Esophagus (tissue), 2 donors: ENCODE measurements around the gene PIGR. TPM values are rescaled to one million over a fixed set of nuclear protein-coding genes. Genes with fewer than 3 reads are reported as not detected.
"Not testable (repeated sequence)": the region's sequence is repeated elsewhere in the genome, so short reads cannot be mapped to it uniquely, and the experiment has no call there.

Experiments used
- H3K27ac ChIP-seq, 2 donors: one replicate each; pipeline ENCODE4 v1.5.1; 2013; ENCODE audit warnings: low read depth in 2 of 2, mild to moderate bottlenecking in 2 of 2, inconsistent platforms in 1 of 2, low read length in 1 of 2, moderate library complexity in 1 of 2
- H3K27me3 ChIP-seq, 2 donors: one replicate each; pipeline ENCODE4 v1.6.1; 2013; ENCODE audit warnings: low read length in 2 of 2, control low read depth in 1 of 2, mild to moderate bottlenecking in 1 of 2; ENCODE audit not compliant: insufficient read depth in 2 of 2, control insufficient read depth in 1 of 2
- H3K36me3 ChIP-seq, 2 donors: one replicate each; pipeline ENCODE4 v1.6.1; 2013; ENCODE audit warnings: low read length in 1 of 2; ENCODE audit not compliant: control insufficient read depth in 2 of 2, insufficient read depth in 2 of 2
- H3K4me1 ChIP-seq, 2 donors: one replicate each; pipeline ENCODE4 v1.6.1; 2013; ENCODE audit warnings: low read length in 1 of 2; ENCODE audit not compliant: control insufficient read depth in 2 of 2, insufficient read depth in 2 of 2
- H3K4me3 ChIP-seq, 2 donors: one replicate each; pipeline ENCODE4 v1.5.1; 2013; ENCODE audit warnings: low read length in 2 of 2, mild to moderate bottlenecking in 2 of 2, low read depth in 1 of 2, moderate library complexity in 1 of 2
- H3K9me3 ChIP-seq, 2 donors: one replicate each; pipeline ENCODE4 v1.6.1; 2013; ENCODE audit warnings: mild to moderate bottlenecking in 2 of 2, low read depth in 1 of 2, low read length in 1 of 2, moderate library complexity in 1 of 2; ENCODE audit not compliant: control insufficient read depth in 2 of 2, insufficient read depth in 1 of 2
- WGBS, 2 donors: extraction: QIAGEN DNeasy Blood & Tissue Kit; methylation state at CpG; one replicate each; pipeline ENCODE4 v1.1.7; 2013; 5-methylcytosine and 5-hydroxymethylcytosine counted together
- polyA plus RNA-seq, 2 donors: library from polyadenylated mRNA; stranded (reverse); fragments of 200-250 nt; gene quantifications; one replicate each; pipeline ENCODE4 v1.2.3, GENCODE V29; 2013
- donor health status: healthy with polysubstance abuse.
- donor health status: Bipolar disorder and iron deficiency.

PIGR gene
- polyA plus RNA-seq, 2 donors = 0.24 to 1.2 TPM

- H3K27me3 ChIP-seq = no peaks in the 10 kb centered on the region
- no peaks in the 10 kb centered on the region for H3K9me3 ChIP-seq
- H3K36me3 ChIP-seq = no peaks in the 10 kb centered on the region
- 79 to 85% methylated on average over 2 of the region's 2 CpGs for WGBS, 2 donors
- peaks cover 0 to 10% of the 10 kb centered on the region in 2 donors for H3K4me1 ChIP-seq
- H3K4me3 ChIP-seq = no peak overlapping the region
- peak overlapping the region in 1 of 2 donors; percentile 33 for H3K27ac ChIP-seq
Measured at GRCh38 chr1:206926286-206926685, 20.0 kb downstream of the PIGR start.

- H3K9me3 ChIP-seq = no peaks in the 10 kb centered on the region
- peak overlapping the region in 1 of 2 donors; percentile 1 for H3K27ac ChIP-seq
- WGBS, 2 donors = 72 to 77% methylated on average over 11 of the region's 11 CpGs
Measured at GRCh38 chr1:206925106-206925736, 21.0 kb downstream of the PIGR start.

GRCh38 chr1:206924592-206925105 lies 21.6 kb downstream of the PIGR start:
- no peaks in the 10 kb centered on the region for H3K27me3 ChIP-seq
- H3K4me3 ChIP-seq = no peak overlapping the region
- no peaks in the 10 kb centered on the region for H3K36me3 ChIP-seq
- peaks cover 0 to 10% of the 10 kb centered on the region in 2 donors for H3K4me1 ChIP-seq
- peak overlapping the region in 1 of 2 donors; percentile 1 for H3K27ac ChIP-seq
- WGBS, 2 donors = 74 to 83% methylated on average over 8 of the region's 8 CpGs
- no peaks in the 10 kb centered on the region for H3K9me3 ChIP-seq

More at GRCh38 chr1:206925106-206925736, 21.0 kb downstream of the PIGR start:
- Histone ChIP-seq H3K27me3 (no peaks in the 10 kb centered on the region), H3K4me1 (peaks cover 0 to 10% of the 10 kb centered on the region in 2 donors), H3K36me3 (no peaks in the 10 kb centered on the region), H3K4me3 (no peak overlapping the region)

GRCh38 chr1:206923961-206924557 lies 22.2 kb downstream of the PIGR start:
- not testable (repeated sequence) for H3K27me3 ChIP-seq, H3K9me3 ChIP-seq, H3K4me3 ChIP-seq, H3K36me3 ChIP-seq, H3K27ac ChIP-seq
- H3K4me1 ChIP-seq = peaks cover 0 to 10% of the 10 kb centered on the region in 2 donors
- 96 to 98% methylated on average over 4 of the region's 4 CpGs for WGBS, 2 donors

GRCh38 chr1:206923009-206923960 lies 23.0 kb downstream of the PIGR start:
- Histone ChIP-seq H3K4me3 (no peak overlapping the region), H3K9me3 (no peaks in the 10 kb centered on the region), H3K36me3 (no peaks in the 10 kb centered on the region), H3K4me1 (peaks cover 0 to 10% of the 10 kb centered on the region in 2 donors), H3K27ac (peak overlapping the region in 1 of 2 donors; percentile 57), H3K27me3 (no peaks in the 10 kb centered on the region)
- WGBS, 2 donors = 63 to 64% methylated on average over 12 of the region's 12 CpGs

- H3K36me3 ChIP-seq = no peaks in the 10 kb centered on the region
- peaks cover 0 to 10% of the 10 kb centered on the region in 2 donors for H3K4me1 ChIP-seq
- no peaks in the 10 kb centered on the region for H3K27me3 ChIP-seq
- H3K27ac ChIP-seq = peak overlapping the region; percentile 34 to 57
- no peak overlapping the region for H3K4me3 ChIP-seq
- H3K9me3 ChIP-seq = no peaks in the 10 kb centered on the region
- 52 to 58% methylated on average over 1 of the region's 1 CpG for WGBS, 2 donors
Measured at GRCh38 chr1:206922524-206922923, 23.7 kb downstream of the PIGR start.

- H3K4me1 ChIP-seq = peaks cover 0 to 10% of the 10 kb centered on the region in 2 donors
- peak within 1 kb of the TSS; percentile 3 to 17 for H3K4me3 ChIP-seq
- peak within 1 kb of the TSS; percentile 45 to 57 for H3K27ac ChIP-seq
- H3K36me3 ChIP-seq = no peaks in the 10 kb centered on the region
- no peaks in the 10 kb centered on the region for H3K9me3 ChIP-seq
- WGBS, 2 donors = 55 to 67% methylated on average over 7 of the region's 7 CpGs
- no peaks in the 10 kb centered on the region for H3K27me3 ChIP-seq
Measured at GRCh38 chr1:206921772-206922265, 24.4 kb downstream of the PIGR start, which contains the start of gene FCMR. Gene FCMR, minus strand, starts transcription at chr1:206921941. Its CDS starts 87 bp downstream, at chr1:206921854.

GRCh38 chr1:206918076-206918475 lies 28.2 kb downstream of the PIGR start:
- no peaks in the 10 kb centered on the region for H3K9me3 ChIP-seq
- H3K36me3 ChIP-seq = no peaks in the 10 kb centered on the region
- no peaks in the 10 kb centered on the region for H3K27me3 ChIP-seq
- no peaks in the 10 kb centered on the region for H3K4me1 ChIP-seq
- 77 to 78% methylated on average over 3 of the region's 3 CpGs for WGBS, 2 donors
- H3K4me3 ChIP-seq = no peak overlapping the region
- no peak overlapping the region for H3K27ac ChIP-seq
